ENCODE data around the gene OXT. TPM values are rescaled to one million over a fixed set of nuclear protein-coding genes. Genes with fewer than 3 reads are reported as not detected.

OXT gene
- total and polyA plus RNA-seq, 2 of the 13 experiments (the other 11 are each of a cell fraction or from before 2014, with no cell fraction given), result not detected

DNA sequence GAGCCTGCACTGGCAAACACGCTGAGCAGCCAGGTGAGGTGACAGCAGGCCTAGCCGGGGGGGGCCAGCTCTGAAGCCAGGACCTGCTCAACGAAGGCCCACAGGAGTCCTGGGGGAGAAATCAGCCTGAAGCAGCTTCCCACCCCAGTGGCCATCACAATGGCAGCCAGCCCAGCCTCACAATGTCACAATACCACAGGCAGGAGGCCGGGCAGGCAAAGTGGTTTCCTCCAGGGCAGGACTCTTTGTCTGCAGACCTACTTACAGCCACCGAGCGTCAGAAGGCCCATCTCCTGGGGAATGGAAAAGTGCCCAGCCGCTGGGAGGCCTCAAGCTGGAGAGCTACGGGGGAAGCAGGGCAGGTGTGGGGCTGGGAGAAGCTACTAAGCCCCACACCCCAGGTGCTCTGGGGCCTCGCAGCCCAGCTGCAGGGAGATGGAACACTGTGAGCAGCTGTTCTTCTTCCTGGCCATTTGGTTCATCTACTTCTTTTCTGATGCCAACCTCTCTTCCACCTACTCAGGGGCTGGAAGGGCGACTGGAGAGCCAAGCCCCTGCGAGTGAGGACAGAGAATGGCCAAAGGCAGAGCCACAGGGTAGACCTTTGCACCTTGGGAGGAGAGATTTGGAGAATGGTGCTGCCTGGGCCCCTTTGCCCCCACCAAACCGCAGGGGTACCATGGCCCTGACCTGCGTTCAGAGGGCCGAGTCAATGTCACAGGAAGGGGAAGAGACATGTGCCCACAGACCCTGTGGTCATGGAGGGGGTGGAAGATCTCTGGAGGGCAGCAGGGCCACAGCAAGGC, 35.4 kb downstream of the OXT start (continued):
- TF ChIP-seq, protein P1, sequence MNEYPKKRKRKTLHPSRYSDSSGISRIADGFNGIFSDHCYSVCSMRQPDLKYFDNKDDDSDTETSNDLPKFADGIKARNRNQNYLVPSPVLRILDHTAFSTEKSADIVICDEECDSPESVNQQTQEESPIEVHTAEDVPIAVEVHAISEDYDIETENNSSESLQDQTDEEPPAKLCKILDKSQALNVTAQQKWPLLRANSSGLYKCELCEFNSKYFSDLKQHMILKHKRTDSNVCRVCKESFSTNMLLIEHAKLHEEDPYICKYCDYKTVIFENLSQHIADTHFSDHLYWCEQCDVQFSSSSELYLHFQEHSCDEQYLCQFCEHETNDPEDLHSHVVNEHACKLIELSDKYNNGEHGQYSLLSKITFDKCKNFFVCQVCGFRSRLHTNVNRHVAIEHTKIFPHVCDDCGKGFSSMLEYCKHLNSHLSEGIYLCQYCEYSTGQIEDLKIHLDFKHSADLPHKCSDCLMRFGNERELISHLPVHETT (CRISPR knock-in tag; conservative IDR thresholded peaks at IDR 0.05), result 0 out of 2 replicates have a peak, but pooled peaks have one; percentile 14
- TF ChIP-seq FOXA3 (CRISPR knock-in tag; IDR thresholded peaks at IDR 0.05) (peak; percentile 43; the same call in 1 of the 2 replicates), CHCHD3 (CRISPR knock-in tag; IDR thresholded peaks at IDR 0.05) (peak; percentile 81; the same call in 1 of the 2 replicates), FOSL2 (CRISPR knock-in tag; IDR thresholded peaks at IDR 0.05) (peak; percentile 69), PHF8 (CRISPR knock-in tag; IDR thresholded peaks at IDR 0.05) (no peak; the same call in 1 of the 2 replicates), PHF21A (CRISPR knock-in tag; IDR thresholded peaks at IDR 0.05) (peak; percentile 90), TEAD2 (CRISPR knock-in tag; IDR thresholded peaks at IDR 0.05) (no peak), ZBTB3 (CRISPR knock-in tag; IDR thresholded peaks at IDR 0.05; ENCODE audit: borderline replicate concordance, low read depth) (0 out of 2 replicates have a peak, but pooled peaks have one; percentile 17), ATF7 (IDR thresholded peaks at IDR 0.05) (no peak), ATF7 (CRISPR knock-in tag; IDR thresholded peaks at IDR 0.05) (no peak)
- TF ChIP-seq, protein P2, sequence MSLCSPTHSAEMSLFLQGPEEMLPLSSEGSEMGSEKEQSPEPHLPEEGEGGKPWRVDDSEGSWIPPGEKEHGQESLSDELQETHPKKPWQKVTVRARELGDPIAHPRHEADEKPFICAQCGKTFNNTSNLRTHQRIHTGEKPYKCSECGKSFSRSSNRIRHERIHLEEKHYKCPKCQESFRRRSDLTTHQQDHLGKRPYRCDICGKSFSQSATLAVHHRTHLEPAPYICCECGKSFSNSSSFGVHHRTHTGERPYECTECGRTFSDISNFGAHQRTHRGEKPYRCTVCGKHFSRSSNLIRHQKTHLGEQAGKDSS (CRISPR knock-in tag; IDR thresholded peaks at IDR 0.05; ENCODE audit: borderline replicate concordance, low read depth), result peak; percentile 37; the same call in 1 of the 2 replicates
- TF ChIP-seq, protein P3, sequence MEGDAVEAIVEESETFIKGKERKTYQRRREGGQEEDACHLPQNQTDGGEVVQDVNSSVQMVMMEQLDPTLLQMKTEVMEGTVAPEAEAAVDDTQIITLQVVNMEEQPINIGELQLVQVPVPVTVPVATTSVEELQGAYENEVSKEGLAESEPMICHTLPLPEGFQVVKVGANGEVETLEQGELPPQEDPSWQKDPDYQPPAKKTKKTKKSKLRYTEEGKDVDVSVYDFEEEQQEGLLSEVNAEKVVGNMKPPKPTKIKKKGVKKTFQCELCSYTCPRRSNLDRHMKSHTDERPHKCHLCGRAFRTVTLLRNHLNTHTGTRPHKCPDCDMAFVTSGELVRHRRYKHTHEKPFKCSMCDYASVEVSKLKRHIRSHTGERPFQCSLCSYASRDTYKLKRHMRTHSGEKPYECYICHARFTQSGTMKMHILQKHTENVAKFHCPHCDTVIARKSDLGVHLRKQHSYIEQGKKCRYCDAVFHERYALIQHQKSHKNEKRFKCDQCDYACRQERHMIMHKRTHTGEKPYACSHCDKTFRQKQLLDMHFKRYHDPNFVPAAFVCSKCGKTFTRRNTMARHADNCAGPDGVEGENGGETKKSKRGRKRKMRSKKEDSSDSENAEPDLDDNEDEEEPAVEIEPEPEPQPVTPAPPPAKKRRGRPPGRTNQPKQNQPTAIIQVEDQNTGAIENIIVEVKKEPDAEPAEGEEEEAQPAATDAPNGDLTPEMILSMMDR (CRISPR knock-in tag; IDR thresholded peaks at IDR 0.05), result peak; percentile 36
- TF ChIP-seq, protein P4, sequence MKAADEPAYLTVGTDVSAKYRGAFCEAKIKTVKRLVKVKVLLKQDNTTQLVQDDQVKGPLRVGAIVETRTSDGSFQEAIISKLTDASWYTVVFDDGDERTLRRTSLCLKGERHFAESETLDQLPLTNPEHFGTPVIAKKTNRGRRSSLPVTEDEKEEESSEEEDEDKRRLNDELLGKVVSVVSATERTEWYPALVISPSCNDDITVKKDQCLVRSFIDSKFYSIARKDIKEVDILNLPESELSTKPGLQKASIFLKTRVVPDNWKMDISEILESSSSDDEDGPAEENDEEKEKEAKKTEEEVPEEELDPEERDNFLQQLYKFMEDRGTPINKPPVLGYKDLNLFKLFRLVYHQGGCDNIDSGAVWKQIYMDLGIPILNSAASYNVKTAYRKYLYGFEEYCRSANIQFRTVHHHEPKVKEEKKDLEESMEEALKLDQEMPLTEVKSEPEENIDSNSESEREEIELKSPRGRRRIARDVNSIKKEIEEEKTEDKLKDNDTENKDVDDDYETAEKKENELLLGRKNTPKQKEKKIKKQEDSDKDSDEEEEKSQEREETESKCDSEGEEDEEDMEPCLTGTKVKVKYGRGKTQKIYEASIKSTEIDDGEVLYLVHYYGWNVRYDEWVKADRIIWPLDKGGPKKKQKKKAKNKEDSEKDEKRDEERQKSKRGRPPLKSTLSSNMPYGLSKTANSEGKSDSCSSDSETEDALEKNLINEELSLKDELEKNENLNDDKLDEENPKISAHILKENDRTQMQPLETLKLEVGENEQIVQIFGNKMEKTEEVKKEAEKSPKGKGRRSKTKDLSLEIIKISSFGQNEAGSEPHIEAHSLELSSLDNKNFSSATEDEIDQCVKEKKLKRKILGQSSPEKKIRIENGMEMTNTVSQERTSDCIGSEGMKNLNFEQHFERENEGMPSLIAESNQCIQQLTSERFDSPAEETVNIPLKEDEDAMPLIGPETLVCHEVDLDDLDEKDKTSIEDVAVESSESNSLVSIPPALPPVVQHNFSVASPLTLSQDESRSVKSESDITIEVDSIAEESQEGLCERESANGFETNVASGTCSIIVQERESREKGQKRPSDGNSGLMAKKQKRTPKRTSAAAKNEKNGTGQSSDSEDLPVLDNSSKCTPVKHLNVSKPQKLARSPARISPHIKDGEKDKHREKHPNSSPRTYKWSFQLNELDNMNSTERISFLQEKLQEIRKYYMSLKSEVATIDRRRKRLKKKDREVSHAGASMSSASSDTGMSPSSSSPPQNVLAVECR (CRISPR knock-in tag; IDR thresholded peaks at IDR 0.05; ENCODE audit: borderline replicate concordance), result peak; percentile 66; the same call in 1 of the 2 replicates
- TF ChIP-seq, protein P5, sequence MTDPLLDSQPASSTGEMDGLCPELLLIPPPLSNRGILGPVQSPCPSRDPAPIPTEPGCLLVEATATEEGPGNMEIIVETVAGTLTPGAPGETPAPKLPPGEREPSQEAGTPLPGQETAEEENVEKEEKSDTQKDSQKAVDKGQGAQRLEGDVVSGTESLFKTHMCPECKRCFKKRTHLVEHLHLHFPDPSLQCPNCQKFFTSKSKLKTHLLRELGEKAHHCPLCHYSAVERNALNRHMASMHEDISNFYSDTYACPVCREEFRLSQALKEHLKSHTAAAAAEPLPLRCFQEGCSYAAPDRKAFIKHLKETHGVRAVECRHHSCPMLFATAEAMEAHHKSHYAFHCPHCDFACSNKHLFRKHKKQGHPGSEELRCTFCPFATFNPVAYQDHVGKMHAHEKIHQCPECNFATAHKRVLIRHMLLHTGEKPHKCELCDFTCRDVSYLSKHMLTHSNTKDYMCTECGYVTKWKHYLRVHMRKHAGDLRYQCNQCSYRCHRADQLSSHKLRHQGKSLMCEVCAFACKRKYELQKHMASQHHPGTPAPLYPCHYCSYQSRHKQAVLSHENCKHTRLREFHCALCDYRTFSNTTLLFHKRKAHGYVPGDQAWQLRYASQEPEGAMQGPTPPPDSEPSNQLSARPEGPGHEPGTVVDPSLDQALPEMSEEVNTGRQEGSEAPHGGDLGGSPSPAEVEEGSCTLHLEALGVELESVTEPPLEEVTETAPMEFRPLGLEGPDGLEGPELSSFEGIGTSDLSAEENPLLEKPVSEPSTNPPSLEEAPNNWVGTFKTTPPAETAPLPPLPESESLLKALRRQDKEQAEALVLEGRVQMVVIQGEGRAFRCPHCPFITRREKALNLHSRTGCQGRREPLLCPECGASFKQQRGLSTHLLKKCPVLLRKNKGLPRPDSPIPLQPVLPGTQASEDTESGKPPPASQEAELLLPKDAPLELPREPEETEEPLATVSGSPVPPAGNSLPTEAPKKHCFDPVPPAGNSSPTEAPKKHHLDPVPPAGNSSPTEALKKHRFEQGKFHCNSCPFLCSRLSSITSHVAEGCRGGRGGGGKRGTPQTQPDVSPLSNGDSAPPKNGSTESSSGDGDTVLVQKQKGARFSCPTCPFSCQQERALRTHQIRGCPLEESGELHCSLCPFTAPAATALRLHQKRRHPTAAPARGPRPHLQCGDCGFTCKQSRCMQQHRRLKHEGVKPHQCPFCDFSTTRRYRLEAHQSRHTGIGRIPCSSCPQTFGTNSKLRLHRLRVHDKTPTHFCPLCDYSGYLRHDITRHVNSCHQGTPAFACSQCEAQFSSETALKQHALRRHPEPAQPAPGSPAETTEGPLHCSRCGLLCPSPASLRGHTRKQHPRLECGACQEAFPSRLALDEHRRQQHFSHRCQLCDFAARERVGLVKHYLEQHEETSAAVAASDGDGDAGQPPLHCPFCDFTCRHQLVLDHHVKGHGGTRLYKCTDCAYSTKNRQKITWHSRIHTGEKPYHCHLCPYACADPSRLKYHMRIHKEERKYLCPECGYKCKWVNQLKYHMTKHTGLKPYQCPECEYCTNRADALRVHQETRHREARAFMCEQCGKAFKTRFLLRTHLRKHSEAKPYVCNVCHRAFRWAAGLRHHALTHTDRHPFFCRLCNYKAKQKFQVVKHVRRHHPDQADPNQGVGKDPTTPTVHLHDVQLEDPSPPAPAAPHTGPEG (CRISPR knock-in tag; IDR thresholded peaks at IDR 0.05), result no peak
